MCF 10A (cell line): ENCODE data around the gene KRTAP1-3. TPM values are rescaled to one million over a fixed set of nuclear protein-coding genes. Genes with fewer than 3 reads are reported as not detected.

Experiments used
- BruUV-seq: library from RNA; stranded (reverse); fragments of 400-500 nt; replicated peaks from 2 replicates; lab custom pipeline; 2021; lab: Mats Ljungman, UMichigan
- CTCF ChIA-PET: fragments of 300-600 bp; sonication (Branson Sonifier 250); formaldehyde crosslinking; extraction: SDS; loops from one replicate; lab custom pipeline; 2021; ENCODE audit warnings: antibody characterized with exemption, inconsistent platforms; lab: Yijun Ruan, JAX
- POLR2A ChIA-PET: fragments of 300-600, 350-650 bp; sonication (Branson Sonifier 250); formaldehyde crosslinking; extraction: SDS; loops from one replicate; lab custom pipeline; 2020; ENCODE audit warnings: antibody characterized with exemption, inconsistent platforms; lab: Yijun Ruan, JAX
- DNase-seq: peaks from one replicate; pipeline ENCODE4 v3.0.0-alpha.2; 2018; ENCODE audit not compliant: unreplicated experiment
- H3K27ac Mint-ChIP-seq: one replicate; pipeline ENCODE4 v1.8.0; 2022; ENCODE audit warnings: mild to moderate bottlenecking, low read depth, mixed read lengths; ENCODE audit not compliant: unreplicated experiment
- H3K27me3 Mint-ChIP-seq: one replicate; pipeline ENCODE4 v1.8.0; 2022; ENCODE audit warnings: mixed read lengths; ENCODE audit not compliant: insufficient read depth, unreplicated experiment
- H3K36me3 Mint-ChIP-seq: one replicate; pipeline ENCODE4 v1.8.0; 2022; ENCODE audit warnings: mild to moderate bottlenecking, moderate library complexity, mixed read lengths; ENCODE audit not compliant: insufficient read depth, unreplicated experiment
- H3K4me1 Mint-ChIP-seq: one replicate; pipeline ENCODE4 v1.8.0; 2022; ENCODE audit warnings: mixed read lengths; ENCODE audit not compliant: insufficient read depth, unreplicated experiment
- H3K4me3 Mint-ChIP-seq: one replicate; pipeline ENCODE4 v1.8.0; 2022; ENCODE audit warnings: mild to moderate bottlenecking, moderate library complexity, mixed read lengths; ENCODE audit not compliant: unreplicated experiment
- H3K9me3 Mint-ChIP-seq: one replicate; pipeline ENCODE4 v1.8.0; 2022; ENCODE audit warnings: mixed read lengths; ENCODE audit not compliant: unreplicated experiment
- intact Hi-C: fragments of 100-400 bp; cut with micrococcal nuclease; formaldehyde crosslinking; loops from 2 replicates; pipeline ENCODE4 v1.14.1; 2022
- total RNA-seq: library from RNA; stranded (reverse); gene quantifications from 2 replicates; pipeline ENCODE4 v1.2.3, GENCODE V29; 2022
- TF ChIP-seq, protein P1 (sequence below): fragments of 200-600 bp; IDR thresholded peaks from one replicate; pipeline ENCODE4 v1.8.0; 2022; ENCODE audit warnings: antibody characterized with exemption, mild to moderate bottlenecking; ENCODE audit not compliant: unreplicated experiment

The KRTAP1-3 gene
- total RNA-seq, 1 experiment from 2014 or later: not detected

GRCh38 chr17:40993084-40993483 is 41.6 kb downstream of the KRTAP1-3 start:
- no peaks in the 10 kb centered on the region for H3K27me3 Mint-ChIP-seq
- H3K4me3 Mint-ChIP-seq: no peak overlapping the region
- DNase-seq: no peak
- intact Hi-C loops: no loop called here
- TF ChIP-seq, protein P1, sequence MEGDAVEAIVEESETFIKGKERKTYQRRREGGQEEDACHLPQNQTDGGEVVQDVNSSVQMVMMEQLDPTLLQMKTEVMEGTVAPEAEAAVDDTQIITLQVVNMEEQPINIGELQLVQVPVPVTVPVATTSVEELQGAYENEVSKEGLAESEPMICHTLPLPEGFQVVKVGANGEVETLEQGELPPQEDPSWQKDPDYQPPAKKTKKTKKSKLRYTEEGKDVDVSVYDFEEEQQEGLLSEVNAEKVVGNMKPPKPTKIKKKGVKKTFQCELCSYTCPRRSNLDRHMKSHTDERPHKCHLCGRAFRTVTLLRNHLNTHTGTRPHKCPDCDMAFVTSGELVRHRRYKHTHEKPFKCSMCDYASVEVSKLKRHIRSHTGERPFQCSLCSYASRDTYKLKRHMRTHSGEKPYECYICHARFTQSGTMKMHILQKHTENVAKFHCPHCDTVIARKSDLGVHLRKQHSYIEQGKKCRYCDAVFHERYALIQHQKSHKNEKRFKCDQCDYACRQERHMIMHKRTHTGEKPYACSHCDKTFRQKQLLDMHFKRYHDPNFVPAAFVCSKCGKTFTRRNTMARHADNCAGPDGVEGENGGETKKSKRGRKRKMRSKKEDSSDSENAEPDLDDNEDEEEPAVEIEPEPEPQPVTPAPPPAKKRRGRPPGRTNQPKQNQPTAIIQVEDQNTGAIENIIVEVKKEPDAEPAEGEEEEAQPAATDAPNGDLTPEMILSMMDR: no peak
- no peaks in the 10 kb centered on the region for H3K9me3 Mint-ChIP-seq
- H3K36me3 Mint-ChIP-seq: no peaks in the 10 kb centered on the region
- BruUV-seq: no TSS peak
- POLR2A ChIA-PET: interaction anchor here (0.8 kb wide), 1 partner anchor 11 kb away, joined by 3 read pairs; no protein-coding TSS in a partner anchor
- CTCF ChIA-PET: interaction anchor here (0.6 kb wide), 1 partner anchor 30 kb away, joined by 3 read pairs; no protein-coding TSS in a partner anchor
- no peaks in the 10 kb centered on the region for H3K4me1 Mint-ChIP-seq
- H3K27ac Mint-ChIP-seq: no peak overlapping the region

DNA sequence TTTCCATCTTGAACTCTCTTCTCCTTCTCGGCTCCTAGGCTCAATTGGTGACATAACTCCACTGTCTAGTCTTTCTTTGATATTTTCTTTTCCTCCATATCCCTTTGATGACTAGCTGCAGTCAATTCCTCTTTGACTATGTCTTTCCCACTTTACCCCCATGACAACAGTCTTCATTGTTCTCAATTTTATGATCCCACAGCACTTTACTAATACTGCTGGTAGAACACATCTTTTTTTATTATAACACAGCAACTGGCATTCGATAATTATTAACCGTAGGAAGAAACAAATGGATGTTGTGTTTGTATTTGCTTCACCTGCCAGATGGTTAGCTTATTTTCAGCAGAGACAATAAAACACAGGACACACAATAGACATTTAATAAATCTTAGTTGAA is 42.0 kb downstream of the KRTAP1-3 start:
- no peaks in the 10 kb centered on the region for H3K36me3 Mint-ChIP-seq
- H3K27ac Mint-ChIP-seq: no peak overlapping the region
- no peaks in the 10 kb centered on the region for H3K9me3 Mint-ChIP-seq
- BruUV-seq: no TSS peak
- DNase-seq: no peak
- H3K4me1 Mint-ChIP-seq: peaks cover 3% of the 10 kb centered on the region
- POLR2A ChIA-PET: interaction anchor here (0.7 to 0.8 kb wide), 2 partner anchors 11 to 264 kb away, joined by 3 read pairs; no protein-coding TSS in a partner anchor
- H3K27me3 Mint-ChIP-seq: no peaks in the 10 kb centered on the region
- no peak overlapping the region for H3K4me3 Mint-ChIP-seq
- CTCF ChIA-PET: no interaction called here
- TF ChIP-seq, protein P1: no peak
- intact Hi-C loops: no loop called here

DNA sequence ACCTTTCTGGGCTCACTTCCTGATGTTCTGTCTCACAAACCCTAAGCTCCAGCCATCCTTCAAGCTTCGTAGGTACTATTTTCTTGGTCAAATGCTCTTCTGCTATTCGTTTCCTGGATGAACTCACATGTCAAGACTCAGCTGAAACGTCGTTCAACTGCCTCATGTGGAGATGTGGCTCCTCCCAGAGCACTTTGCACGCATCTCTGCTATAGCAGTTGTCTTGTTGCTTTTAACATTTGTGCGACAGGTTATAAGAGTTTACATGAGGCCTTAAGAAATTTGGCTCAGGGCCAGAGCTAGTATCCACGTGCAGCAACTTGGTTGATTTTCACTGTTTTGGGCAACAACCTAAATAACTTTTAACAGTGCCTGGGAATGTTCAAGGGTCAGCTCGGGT is 47.8 kb downstream of the KRTAP1-3 start:
- H3K36me3 Mint-ChIP-seq: no peaks in the 10 kb centered on the region
- H3K4me1 Mint-ChIP-seq: peaks cover 5% of the 10 kb centered on the region
- no peak overlapping the region for H3K27ac Mint-ChIP-seq
- H3K9me3 Mint-ChIP-seq: no peaks in the 10 kb centered on the region
- ChIA-PET CTCF (interaction anchor here (0.6 to 1.4 kb wide), 2 partner anchors 475 to 676 kb away, joined by 3 read pairs; no protein-coding TSS in a partner anchor), POLR2A (interaction anchor here (0.7 to 1.8 kb wide), 2 partner anchors 9 to 145 kb away, joined by 3 to 4 read pairs; no protein-coding TSS in a partner anchor)
- H3K27me3 Mint-ChIP-seq: peaks cover 26% of the 10 kb centered on the region
- DNase-seq: no peak
- intact Hi-C loops: no loop called here
- H3K4me3 Mint-ChIP-seq: no peak overlapping the region
- BruUV-seq: no TSS peak
- TF ChIP-seq, protein P1: no peak

DNA sequence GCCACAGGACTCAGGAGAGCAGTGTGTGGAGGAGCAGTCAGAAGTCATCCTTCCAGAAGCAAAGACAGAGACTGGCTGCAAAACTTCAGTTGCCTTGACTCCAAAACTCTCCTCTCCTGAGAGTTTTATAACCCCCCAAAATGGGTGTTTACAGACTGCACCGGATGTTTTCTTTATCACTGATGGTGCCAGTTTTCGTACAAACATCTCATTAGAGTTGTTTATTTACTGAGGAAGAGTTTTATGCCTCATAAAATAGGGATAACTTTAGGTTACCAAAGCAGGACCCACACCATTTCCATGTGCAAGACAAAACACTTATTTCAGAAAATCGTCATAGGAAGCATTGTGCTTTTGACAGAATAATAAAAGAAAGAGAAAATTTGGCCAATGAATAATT is 50.4 kb downstream of the KRTAP1-3 start, which contains the start of gene KRT40:
TSS of gene KRT40 (minus strand) at position 101 of the 400 bp plus-strand sequence. CDS start at position 48, 53 bp downstream.
- no peaks in the 10 kb centered on the region for H3K36me3 Mint-ChIP-seq
- no TSS peak for BruUV-seq

More for the DNA sequence above, 50.4 kb downstream of the KRTAP1-3 start, which contains the start of gene KRT40:
- Mint-ChIP-seq H3K4me1 (peaks cover 5% of the 10 kb centered on the region), H3K27me3 (peaks cover 26% of the 10 kb centered on the region), H3K27ac (no peak within 1 kb of the TSS), H3K9me3 (no peaks in the 10 kb centered on the region), H3K4me3 (no peak within 1 kb of the TSS)
- DNase-seq: no peak
- ChIA-PET POLR2A (interaction anchor here (0.5 to 0.6 kb wide), 3 partner anchors 12 to 367 kb away, joined by 3 to 4 read pairs (median 3); no protein-coding TSS in a partner anchor), CTCF (no interaction called here)
- TF ChIP-seq, protein P1: no peak
- intact Hi-C loops: no loop called here

Other genes starting within 250 kb of the KRTAP1-3 start
- gene KRT28, start 234.9 kb downstream of the KRTAP1-3 start, total RNA-seq: not detected in 2 replicates
- gene KRT10, start 212.3 kb downstream of the KRTAP1-3 start, total RNA-seq: 95.5 and 116 TPM in 2 replicates
- gene KRT12, start 167.7 kb downstream of the KRTAP1-3 start, total RNA-seq: not detected in 2 replicates
- not detected in 2 replicates for gene KRT20, start 149.6 kb downstream of the KRTAP1-3 start, total RNA-seq
- gene KRT23, start 97.2 kb downstream of the KRTAP1-3 start, total RNA-seq: not detected in 2 replicates
- gene KRT39, start 67.9 kb downstream of the KRTAP1-3 start, total RNA-seq: not detected in 2 replicates
- not detected in 2 replicates for gene KRT40, start 50.5 kb downstream of the KRTAP1-3 start, total RNA-seq
- gene KRTAP3-3, start 40.7 kb downstream of the KRTAP1-3 start, total RNA-seq: not detected in 2 replicates
- gene KRTAP3-2, start 35.0 kb downstream of the KRTAP1-3 start, total RNA-seq: not detected in 2 replicates
- gene KRTAP3-1, start 25.7 kb downstream of the KRTAP1-3 start, total RNA-seq: not detected in 2 replicates
- gene KRTAP1-5, start 7.7 kb downstream of the KRTAP1-3 start, total RNA-seq: not detected in 2 replicates
- not detected in 2 replicates for gene KRTAP1-4, start 4.7 kb downstream of the KRTAP1-3 start, total RNA-seq
- gene KRTAP1-1, start 6.6 kb upstream of the KRTAP1-3 start, total RNA-seq: not detected in 2 replicates
- gene KRTAP2-1, start 12.4 kb upstream of the KRTAP1-3 start, total RNA-seq: not detected in 2 replicates
- not detected in 2 replicates for gene KRTAP2-2, start 20.4 kb upstream of the KRTAP1-3 start, total RNA-seq
- not detected in 2 replicates for gene KRTAP2-3, start 25.2 kb upstream of the KRTAP1-3 start, total RNA-seq
- gene KRTAP2-4, start 31.0 kb upstream of the KRTAP1-3 start, total RNA-seq: not detected in 2 replicates
- gene KRTAP4-7, start 49.3 kb upstream of the KRTAP1-3 start, total RNA-seq: not detected in 2 replicates
- not detected in 2 replicates for gene KRTAP4-8, start 63.3 kb upstream of the KRTAP1-3 start, total RNA-seq
- not detected in 2 replicates for gene KRTAP4-16, start 67.3 kb upstream of the KRTAP1-3 start, total RNA-seq
- gene KRTAP4-9, start 70.5 kb upstream of the KRTAP1-3 start, total RNA-seq: not detected in 2 replicates
- gene KRTAP4-11, start 83.5 kb upstream of the KRTAP1-3 start, total RNA-seq: not detected in 2 replicates
- not detected in 2 replicates for gene KRTAP4-12, start 89.3 kb upstream of the KRTAP1-3 start, total RNA-seq
- not detected in 2 replicates for gene KRTAP4-6, start 105.7 kb upstream of the KRTAP1-3 start, total RNA-seq
- gene KRTAP4-5, start 115.0 kb upstream of the KRTAP1-3 start, total RNA-seq: not detected in 2 replicates
- gene KRTAP4-4, start 125.9 kb upstream of the KRTAP1-3 start, total RNA-seq: not detected in 2 replicates
- not detected in 2 replicates for gene KRTAP4-3, start 133.3 kb upstream of the KRTAP1-3 start, total RNA-seq
- gene KRTAP4-2, start 143.3 kb upstream of the KRTAP1-3 start, total RNA-seq: not detected in 2 replicates
- gene KRTAP4-1, start 150.0 kb upstream of the KRTAP1-3 start, total RNA-seq: not detected in 2 replicates
- not detected in 2 replicates for gene KRTAP9-1, start 155.0 kb upstream of the KRTAP1-3 start, total RNA-seq
- gene KRTAP9-2, start 191.8 kb upstream of the KRTAP1-3 start, total RNA-seq: not detected in 2 replicates
- gene KRTAP9-3, start 197.6 kb upstream of the KRTAP1-3 start, total RNA-seq: not detected in 2 replicates
- gene KRTAP9-8, start 203.1 kb upstream of the KRTAP1-3 start, total RNA-seq: not detected in 2 replicates
- not detected in 2 replicates for gene KRTAP9-4, start 214.8 kb upstream of the KRTAP1-3 start, total RNA-seq
- not detected in 2 replicates for gene KRTAP9-9, start 220.5 kb upstream of the KRTAP1-3 start, total RNA-seq
- not detected in 2 replicates for gene KRTAP9-6, start 230.5 kb upstream of the KRTAP1-3 start, total RNA-seq
- gene KRTAP9-7, start 240.8 kb upstream of the KRTAP1-3 start, total RNA-seq: not detected in 2 replicates